Endothelial cell of umbilical vein (primary cell): ENCODE data around the gene UBL3. TPM values are rescaled to one million over a fixed set of nuclear protein-coding genes. Genes with fewer than 3 reads are reported as not detected.

Experiments
- BruUV-seq: library from RNA; stranded (reverse); fragments of 400-500 nt; replicated peaks from 2 replicates; lab custom pipeline; 2021; lab: Mats Ljungman, UMichigan
- CTCF ChIA-PET: fragments of 300-600, 350-600 bp; sonication (Branson Sonifier 250); formaldehyde crosslinking; loops from one replicate; lab custom pipeline; 2021; ENCODE audit warnings: antibody characterized with exemption, inconsistent platforms; lab: Charles Lee
- POLR2A ChIA-PET: fragments of 300-600, 350-600 bp; sonication (Branson Sonifier 250); formaldehyde crosslinking; loops from one replicate; lab custom pipeline; 2021; ENCODE audit warnings: antibody characterized with exemption, inconsistent platforms; lab: Charles Lee
- DNase-seq: peaks from one replicate; pipeline ENCODE4 v3.0.0-alpha.2; 2011; ENCODE audit warnings: low read depth, low spot score
- FAIRE-seq: peaks from 2 replicates; lab custom pipeline; 2011; peaks lifted over from hg19 to GRCh38; lab: Jason Lieb, UNC
- H2AFZ ChIP-seq: 2 replicates; pipeline ENCODE4 v1.6.0; 2012; ENCODE audit warnings: low read depth, low read length, control low read depth, inconsistent platforms
- H3K27ac ChIP-seq: 2 replicates; pipeline ENCODE4 v1.5.1; 2011; ENCODE audit warnings: low read depth, mild to moderate bottlenecking, control low read depth, low read length, moderate library complexity; ENCODE audit not compliant: insufficient read depth
- H3K27me3 ChIP-seq, 2 experiments: 2 replicates each; pipeline versions ENCODE4 v1.6.0 to v1.6.1; 2011; ENCODE audit warnings: low read length in 2 of 2, mixed read lengths in 1 of 2; ENCODE audit not compliant: control insufficient read depth in 2 of 2, insufficient read depth in 2 of 2
- H3K36me3 ChIP-seq, 2 experiments: 2 replicates in 1 of 2; 3 replicates in 1 of 2; pipeline ENCODE4 v1.5.1; 2011; ENCODE audit warnings: low read length in 2 of 2, mild to moderate bottlenecking in 1 of 2, moderate library complexity in 1 of 2; ENCODE audit not compliant: control insufficient read depth in 2 of 2, insufficient read depth in 2 of 2; ENCODE audit errors: extremely low read depth in 1 of 2
- H3K4me1 ChIP-seq: 3 replicates; pipeline ENCODE4 v1.5.1; 2011; ENCODE audit warnings: mild to moderate bottlenecking, low read length; ENCODE audit not compliant: control insufficient read depth, insufficient read depth; ENCODE audit errors: extremely low read depth
- H3K4me2 ChIP-seq: 2 replicates; pipeline ENCODE4 v1.6.1; 2011; ENCODE audit warnings: low read length, control low read depth, mixed read lengths; ENCODE audit not compliant: insufficient read depth
- H3K4me3 ChIP-seq, 3 experiments: fragments of 200-600 bp in 1 of 3; sonication (generic), shearing (Covaris generic) in 1 of 3; replicated peaks in 1 of 3; 2 replicates each; pipeline ENCODE4 v1.5.1; 2011 to 2016; ENCODE audit warnings: control low read depth in 3 of 3, low read length in 3 of 3, mild to moderate bottlenecking in 2 of 3, inconsistent platforms in 1 of 3, low read depth in 1 of 3, moderate library complexity in 1 of 3; ENCODE audit not compliant: insufficient read depth in 1 of 3
- H3K79me2 ChIP-seq: 2 replicates; pipeline ENCODE4 v1.6.0; 2012; ENCODE audit warnings: low read length, inconsistent platforms; ENCODE audit not compliant: control insufficient read depth, insufficient read depth
- H3K9ac ChIP-seq: replicated peaks from 2 replicates; pipeline ENCODE3; 2011; ENCODE audit warnings: low read length, control low read depth; ENCODE audit not compliant: insufficient read depth; ENCODE audit errors: extremely low read depth
- H3K9me1 ChIP-seq: replicated peaks from 3 replicates; pipeline ENCODE4 v1.6.0; 2011; ENCODE audit warnings: mild to moderate bottlenecking, low read length; ENCODE audit not compliant: control insufficient read depth, insufficient read depth; ENCODE audit errors: extremely low read depth
- H3K9me3 ChIP-seq: replicated peaks from 2 replicates; pipeline ENCODE4 v1.5.1; 2012; ENCODE audit warnings: low read length, inconsistent platforms; ENCODE audit not compliant: control insufficient read depth, insufficient read depth
- H4K20me1 ChIP-seq: replicated peaks from 2 replicates; pipeline ENCODE3; 2011; ENCODE audit warnings: mild to moderate bottlenecking, low read length; ENCODE audit not compliant: control insufficient read depth, insufficient read depth; ENCODE audit errors: extremely low read depth
- EZH2 ChIP-seq: IDR thresholded peaks from 2 replicates; pipeline ENCODE4 v1.6.1; 2012; ENCODE audit warnings: borderline replicate concordance, low read depth, mild to moderate bottlenecking, moderate library complexity, low read length, inconsistent platforms; ENCODE audit not compliant: severe bottlenecking
- FOS ChIP-seq: IDR thresholded peaks from 2 replicates; pipeline ENCODE4 v1.6.1; 2011; ENCODE audit warnings: mild to moderate bottlenecking, low read length, moderate library complexity, borderline replicate concordance; ENCODE audit not compliant: insufficient read depth
- GATA2 ChIP-seq: IDR thresholded peaks from 2 replicates; pipeline ENCODE4 v1.7.0; 2011; ENCODE audit warnings: low read depth, mild to moderate bottlenecking, moderate library complexity, mixed read lengths, low read length; ENCODE audit not compliant: insufficient read length, insufficient read depth
- JUN ChIP-seq: IDR thresholded peaks from 2 replicates; pipeline ENCODE4 v1.6.1; 2011; ENCODE audit warnings: borderline replicate concordance, low read depth; ENCODE audit not compliant: insufficient read length, insufficient read depth
- MYC ChIP-seq: IDR thresholded peaks from one replicate; pipeline ENCODE4 v1.6.1; 2011; ENCODE audit warnings: mild to moderate bottlenecking, low read depth, low read length
- POLR2A ChIP-seq: IDR thresholded peaks from 2 replicates; pipeline ENCODE4 v1.6.1; 2012; ENCODE audit warnings: low read depth, mild to moderate bottlenecking, control low read depth, low read length
- POLR2AphosphoS5 ChIP-seq: IDR thresholded peaks from 2 replicates; pipeline ENCODE4 v1.6.1; 2012; ENCODE audit warnings: low read depth, mild to moderate bottlenecking, control low read depth, low read length, moderate library complexity; ENCODE audit not compliant: insufficient read depth
- dilution Hi-C: fragments of 300-500 bp; cut with MboI; formaldehyde crosslinking; loops from one replicate; pipeline ENCODE4 v1.15.0; 2019; ENCODE audit warnings: low sequenced_read_pairs; ENCODE audit not compliant: extremely low pct_ligation_motif_present
- intact Hi-C: fragments of 100-400 bp; cut with micrococcal nuclease; formaldehyde crosslinking; loops from one replicate; pipeline ENCODE4 v1.10.0; 2022
- polyA plus RNA-seq, 4 experiments: library from polyadenylated mRNA; depleted of rRNA in 3 of 4; stranded (reverse) in 3 of 4; unstranded in 1 of 4; fragments of >200 nt; gene quantifications; 2 replicates each; pipeline versions ENCODE4 v1.2.1 to v1.2.3, GENCODE V29; 2011 to 2012; ENCODE audit warnings: missing spikeins in 1 of 4
- total RNA-seq: library from RNA; stranded (reverse); gene quantifications from 2 replicates; pipeline ENCODE4 v1.2.3, GENCODE V29; 2021
- TF ChIP-seq, protein P1 (sequence below), 2 donors: IDR thresholded peaks; 1 replicate in 1 of 2; 2 replicates in 1 of 2; pipeline ENCODE4 v1.5.1; 2011; ENCODE audit warnings: low read length in 2 of 2, mild to moderate bottlenecking in 2 of 2, moderate library complexity in 2 of 2, control low read depth in 1 of 2, inconsistent platforms in 1 of 2, low read depth in 1 of 2; ENCODE audit not compliant: insufficient read depth in 1 of 2; ENCODE audit errors: extremely low read depth in 1 of 2
- TF ChIP-seq, protein P2 (sequence below): IDR thresholded peaks from 2 replicates; pipeline ENCODE4 v1.6.1; 2011; ENCODE audit not compliant: insufficient read depth, insufficient read length

The UBL3 gene
- total and polyA plus RNA-seq, 2 donors (not counting 3 experiments of a cell fraction or from before 2014, with no cell fraction given): 4.8 to 11.8 TPM

DNA sequence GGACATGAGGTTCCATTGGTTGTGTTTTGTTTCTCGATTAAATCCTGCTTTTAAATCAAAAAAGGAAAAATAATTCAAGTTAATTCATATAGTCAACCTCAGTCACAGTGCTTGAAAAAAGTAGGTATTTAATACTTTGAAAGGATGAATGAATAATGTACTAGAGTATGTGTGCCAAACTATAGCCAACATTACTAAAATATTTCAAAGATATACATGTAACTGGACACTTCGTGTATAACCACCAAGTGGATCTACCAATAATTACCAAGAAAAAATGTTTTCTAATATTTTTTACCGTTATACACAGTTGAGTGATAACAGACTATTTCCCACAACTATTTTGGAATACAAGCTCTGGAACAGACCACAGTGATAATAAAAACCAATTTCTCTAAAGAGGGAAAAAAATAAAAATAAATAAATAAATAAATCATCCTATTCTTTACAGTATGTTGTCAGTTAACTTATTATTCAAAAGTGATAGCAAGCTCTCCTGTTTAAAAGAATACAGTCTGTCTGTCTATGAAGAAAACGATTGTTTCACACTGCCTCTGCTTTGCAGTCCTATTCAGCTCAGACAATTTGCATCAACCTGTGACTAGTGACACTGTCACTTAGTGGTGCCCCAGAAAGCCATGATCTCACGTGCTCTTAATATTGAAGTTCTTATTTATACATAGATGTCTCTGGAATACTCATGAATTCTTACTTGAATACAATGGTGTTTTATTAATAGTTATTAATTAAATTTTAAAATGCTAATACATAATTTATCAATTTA is 58.2 kb downstream of the UBL3 start:
- TF ChIP-seq GATA2 (no peak), FOS (no peak), JUN (no peak), EZH2 (no peak), POLR2AphosphoS5 (no peak), MYC (no peak), POLR2A (no peak)
- TF ChIP-seq, protein P1, sequence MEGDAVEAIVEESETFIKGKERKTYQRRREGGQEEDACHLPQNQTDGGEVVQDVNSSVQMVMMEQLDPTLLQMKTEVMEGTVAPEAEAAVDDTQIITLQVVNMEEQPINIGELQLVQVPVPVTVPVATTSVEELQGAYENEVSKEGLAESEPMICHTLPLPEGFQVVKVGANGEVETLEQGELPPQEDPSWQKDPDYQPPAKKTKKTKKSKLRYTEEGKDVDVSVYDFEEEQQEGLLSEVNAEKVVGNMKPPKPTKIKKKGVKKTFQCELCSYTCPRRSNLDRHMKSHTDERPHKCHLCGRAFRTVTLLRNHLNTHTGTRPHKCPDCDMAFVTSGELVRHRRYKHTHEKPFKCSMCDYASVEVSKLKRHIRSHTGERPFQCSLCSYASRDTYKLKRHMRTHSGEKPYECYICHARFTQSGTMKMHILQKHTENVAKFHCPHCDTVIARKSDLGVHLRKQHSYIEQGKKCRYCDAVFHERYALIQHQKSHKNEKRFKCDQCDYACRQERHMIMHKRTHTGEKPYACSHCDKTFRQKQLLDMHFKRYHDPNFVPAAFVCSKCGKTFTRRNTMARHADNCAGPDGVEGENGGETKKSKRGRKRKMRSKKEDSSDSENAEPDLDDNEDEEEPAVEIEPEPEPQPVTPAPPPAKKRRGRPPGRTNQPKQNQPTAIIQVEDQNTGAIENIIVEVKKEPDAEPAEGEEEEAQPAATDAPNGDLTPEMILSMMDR (IDR thresholded peaks at IDR 0.05; ENCODE audit: extremely low read depth in 1 of 2, insufficient read depth in 1 of 2, low read depth in 1 of 2, low read length in 2 of 2): no peak
- TF ChIP-seq, protein P2, sequence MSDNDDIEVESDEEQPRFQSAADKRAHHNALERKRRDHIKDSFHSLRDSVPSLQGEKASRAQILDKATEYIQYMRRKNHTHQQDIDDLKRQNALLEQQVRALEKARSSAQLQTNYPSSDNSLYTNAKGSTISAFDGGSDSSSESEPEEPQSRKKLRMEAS: no peak
- H3K9ac ChIP-seq: no peak overlapping the region
- H2AFZ ChIP-seq: no peak overlapping the region
- DNase-seq (no peak), FAIRE-seq (no peak)
- POLR2A ChIA-PET: no interaction called here
- no peaks in the 10 kb centered on the region for H3K9me1 ChIP-seq
- dilution Hi-C loops: no loop called here
- H3K27ac ChIP-seq: no peak overlapping the region
- no peak overlapping the region for H3K4me2 ChIP-seq
- H3K4me3 ChIP-seq: no peak overlapping the region
- no peaks in the 10 kb centered on the region for H3K79me2 ChIP-seq
- H4K20me1 ChIP-seq: peaks cover 3% of the 10 kb centered on the region
- no peaks in the 10 kb centered on the region for H3K36me3 ChIP-seq
- BruUV-seq: no TSS peak
- no peaks in the 10 kb centered on the region for H3K27me3 ChIP-seq
- H3K9me3 ChIP-seq: no peaks in the 10 kb centered on the region
- no peaks in the 10 kb centered on the region for H3K4me1 ChIP-seq
- CTCF ChIA-PET: interaction anchor here (0.8 to 1.5 kb wide), 4 partner anchors 9 to 323 kb away, joined by 3 to 6 read pairs (median 4); no protein-coding TSS in a partner anchor
- intact Hi-C loops: no loop called here
